B cell (primary cell): ENCODE measurements around the gene CBX2. TPM values are rescaled to one million over a fixed set of nuclear protein-coding genes. Genes with fewer than 3 reads are reported as not detected.

Experiments
- ATAC-seq: fragments of 200-7000 bp; cut with Tn5 transposase; one replicate; pipeline ENCODE4 v1.10.0; 2021; ENCODE audit warnings: low read depth, mild to moderate bottlenecking, moderate number of reproducible peaks, moderate library complexity
- CTCF ChIA-PET: fragments of 350-600 bp; sonication (Branson Sonifier 250); formaldehyde crosslinking; loops from one replicate; lab custom pipeline; 2021; ENCODE audit warnings: antibody characterized with exemption, inconsistent platforms; lab: Charles Lee
- POLR2A ChIA-PET: fragments of 350-600 bp; sonication (Branson Sonifier 250); formaldehyde crosslinking; loops from one replicate; lab custom pipeline; 2021; ENCODE audit warnings: antibody characterized with exemption; lab: Charles Lee
- DNase-seq: peaks from one replicate; pipeline ENCODE4 v3.0.0; 2013
- H2AFZ ChIP-seq: 2 replicates; pipeline ENCODE4 v1.6.1; 2012; ENCODE audit warnings: mild to moderate bottlenecking, low read depth, low read length; ENCODE audit not compliant: insufficient read depth, poor library complexity, severe bottlenecking
- H3K27ac ChIP-seq, 2 donors: 1 replicate in 1 of 2; 2 replicates in 1 of 2; pipeline ENCODE4 v1.5.1; 2012 to 2013; ENCODE audit warnings: low read length in 2 of 2, mild to moderate bottlenecking in 2 of 2, moderate library complexity in 1 of 2
- H3K27me3 ChIP-seq, 4 experiments: fragments of 200-600 bp in 1 of 4; sonication (generic) in 1 of 4; replicated peaks in 1 of 4; 1 replicate in 2 of 4; 2 replicates in 2 of 4; pipeline versions ENCODE4 v1.6.1 to v1.7.0; 2013 to 2016; ENCODE audit warnings: low read length in 3 of 4, mild to moderate bottlenecking in 2 of 4, mixed read lengths in 1 of 4, moderate library complexity in 1 of 4; ENCODE audit not compliant: insufficient read depth in 4 of 4, control insufficient read depth in 3 of 4; ENCODE audit errors: control extremely low read depth in 1 of 4
- H3K36me3 ChIP-seq, 2 experiments: replicated peaks in 1 of 2; 1 replicate in 1 of 2; 2 replicates in 1 of 2; pipeline versions ENCODE4 v1.6.1 to v1.7.1; 2013; ENCODE audit warnings: low read length in 1 of 2; ENCODE audit not compliant: insufficient read depth in 2 of 2, control insufficient read depth in 1 of 2; ENCODE audit errors: control extremely low read depth in 1 of 2, extremely low read depth in 1 of 2
- H3K4me1 ChIP-seq, 2 donors: fragments of 200-600 bp in 1 of 2; sonication (generic) in 1 of 2; 1 replicate in 1 of 2; 2 replicates in 1 of 2; pipeline versions ENCODE4 v1.5.1 to v1.6.1; 2013 to 2017; ENCODE audit warnings: low read length in 2 of 2; ENCODE audit not compliant: control insufficient read depth in 2 of 2, insufficient read depth in 2 of 2
- H3K4me2 ChIP-seq: replicated peaks from 2 replicates; pipeline ENCODE3; 2012; ENCODE audit warnings: mild to moderate bottlenecking, low read depth, low read length; ENCODE audit not compliant: poor library complexity, severe bottlenecking
- H3K4me3 ChIP-seq, 5 experiments: fragments of 200-600 bp in 1 of 5; sonication (generic) in 1 of 5; 1 replicate in 3 of 5; 2 replicates in 2 of 5; pipeline versions ENCODE4 v1.5.1 to v1.7.0; 2011 to 2016; ENCODE audit warnings: low read length in 4 of 5, mild to moderate bottlenecking in 4 of 5, low read depth in 2 of 5, control low read depth in 1 of 5, moderate library complexity in 1 of 5; ENCODE audit not compliant: insufficient read depth in 1 of 5; ENCODE audit errors: control extremely low read depth in 1 of 5, extremely low read depth in 1 of 5
- H3K79me2 ChIP-seq: fragments of 200-600 bp; sonication (generic); one replicate; pipeline ENCODE4 v1.6.0; 2016; ENCODE audit warnings: low read length; ENCODE audit not compliant: control insufficient read depth, insufficient read depth
- H3K9ac ChIP-seq: fragments of 200-600 bp; sonication (generic); 2 replicates; pipeline ENCODE4 v1.6.1; 2017; ENCODE audit warnings: mild to moderate bottlenecking, low read length, moderate library complexity
- H3K9me3 ChIP-seq, 3 donors: one replicate each; pipeline versions ENCODE4 v1.6.1 to v1.7.1; 2013; ENCODE audit warnings: low read length in 2 of 3; ENCODE audit not compliant: control insufficient read depth in 2 of 3, insufficient read depth in 1 of 3; ENCODE audit errors: control extremely low read depth in 1 of 3
- H4K20me1 ChIP-seq: 2 replicates; pipeline ENCODE4 v1.6.0; 2012; ENCODE audit warnings: mild to moderate bottlenecking, low read length; ENCODE audit not compliant: insufficient read depth, control insufficient read depth, poor library complexity, severe bottlenecking
- H3K27ac Mint-ChIP-seq: one replicate; pipeline ENCODE4 v1.8.0; 2021; ENCODE audit warnings: mixed read lengths
- H3K27me3 Mint-ChIP-seq: one replicate; pipeline ENCODE4 v1.8.0; 2021; ENCODE audit warnings: mixed read lengths
- H3K4me1 Mint-ChIP-seq: one replicate; pipeline ENCODE4 v1.8.0; 2021; ENCODE audit warnings: mixed read lengths
- H3K4me3 Mint-ChIP-seq: one replicate; pipeline ENCODE4 v1.8.0; 2021; ENCODE audit warnings: mixed read lengths
- H3K9me3 Mint-ChIP-seq: one replicate; pipeline ENCODE4 v1.8.0; 2022; ENCODE audit warnings: mixed read lengths; ENCODE audit not compliant: insufficient read depth
- EZH2 ChIP-seq: IDR thresholded peaks from 2 replicates; pipeline ENCODE4 v1.6.1; 2012; ENCODE audit warnings: borderline replicate concordance, low read depth, mild to moderate bottlenecking, moderate library complexity, low read length; ENCODE audit not compliant: insufficient read depth, poor library complexity, severe bottlenecking
- WGBS: methylation state at CpG from one replicate; pipeline ENCODE4 v1.1.5; 2013; ENCODE audit warnings: missing lambda C conversion rate; ENCODE audit not compliant: insufficient coverage; 5-methylcytosine and 5-hydroxymethylcytosine counted together
- intact Hi-C: fragments of 100-400 bp; cut with micrococcal nuclease; formaldehyde crosslinking; loops from one replicate; pipeline ENCODE4 v1.10.0; 2022
- polyA plus RNA-seq: library from polyadenylated mRNA; depleted of rRNA; stranded (reverse); fragments of >200 nt; gene quantifications from 2 replicates; pipeline ENCODE4 v1.2.3, GENCODE V29; 2012
- total RNA-seq, 2 donors: library from RNA; stranded (reverse); fragments of 120-200 nt in 1 of 2; gene quantifications; 1 replicate in 1 of 2; 2 replicates in 1 of 2; pipeline versions ENCODE4 v1.2.3 to v1.2.4, GENCODE V29; 2013 to 2022
- TF ChIP-seq, protein P1 (sequence below): fragments of 200-600 bp; IDR thresholded peaks from one replicate; pipeline ENCODE4 v1.8.0; 2022; ENCODE audit warnings: antibody characterized with exemption, mild to moderate bottlenecking

The CBX2 gene
- total and polyA plus RNA-seq, 2 donors (not counting 1 experiment from before 2014, with no cell fraction given), result 0.10 to 0.47 TPM

DNA sequence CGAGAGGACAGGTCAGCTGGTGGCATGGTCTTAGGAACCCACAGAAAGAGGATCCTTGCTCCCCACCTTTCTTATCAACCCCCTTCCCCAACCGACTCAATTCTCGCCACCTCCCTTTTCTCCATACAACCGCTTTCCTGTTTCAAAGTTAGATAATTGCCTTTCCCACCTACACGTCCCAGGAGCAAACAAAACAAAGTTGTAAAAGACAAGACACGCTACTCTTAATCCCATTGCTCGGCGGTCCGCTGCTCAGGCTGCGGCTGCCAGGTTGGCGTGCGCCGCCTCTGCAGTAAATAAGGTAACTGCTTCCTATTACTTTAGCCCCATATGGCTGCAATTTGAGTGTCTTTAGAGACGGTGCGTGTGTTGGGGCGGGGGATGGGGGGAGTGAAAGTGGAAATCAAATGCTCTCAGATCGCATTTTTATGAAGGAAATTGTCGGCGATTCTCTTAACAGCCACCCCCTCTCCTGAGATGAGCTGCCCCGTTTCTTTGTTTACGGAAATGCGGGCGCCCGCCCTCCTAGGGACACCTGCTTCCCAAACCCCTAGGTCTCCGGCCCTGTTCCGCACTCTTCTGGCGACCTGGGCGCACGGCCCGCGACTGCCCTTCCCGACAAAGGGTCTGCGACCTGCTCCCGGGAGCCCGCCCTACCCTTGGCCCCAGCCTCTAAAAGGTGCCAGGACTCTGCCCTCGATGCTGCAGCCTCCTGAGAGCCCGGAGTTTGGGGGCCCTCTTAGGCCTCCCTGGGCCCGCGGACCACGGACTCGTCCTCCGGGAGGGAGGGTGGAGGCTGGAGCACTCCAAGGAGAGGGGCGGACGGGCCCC, 22.6 kb downstream of the CBX2 start:
- CTCF ChIA-PET, result interaction anchor here (3.3 kb wide), 1 partner anchor 13 kb away, joined by 11 read pairs; no protein-coding TSS in a partner anchor
- intact Hi-C loops, result loop anchor here (1.0 kb wide), 1 partner anchor 14 kb away; no protein-coding TSS in a partner anchor

More for the DNA sequence above, 22.6 kb downstream of the CBX2 start:
- peaks cover 0 to 77% (median 61%) of the 10 kb centered on the region in 4 experiments for H3K27me3 ChIP-seq
- no peak for ATAC-seq
- Mint-ChIP-seq H3K4me1 (peaks cover 48% of the 10 kb centered on the region), H3K4me3 (peak overlapping the region; percentile 65), H3K27me3 (peaks cover 43% of the 10 kb centered on the region), H3K27ac (peak overlapping the region; percentile 88), H3K9me3 (peaks cover 3% of the 10 kb centered on the region)
- H3K9me3 ChIP-seq, result peaks cover 0 to 78% (median 31%) of the 10 kb centered on the region in 3 donors
- peak; percentile 66 for DNase-seq
- H3K4me3 ChIP-seq, result no peak overlapping the region
- no peaks in the 10 kb centered on the region for H3K79me2 ChIP-seq
- H3K4me1 ChIP-seq, result peaks cover 74 to 84% of the 10 kb centered on the region in 2 donors
- no peak overlapping the region for H3K9ac ChIP-seq
- H2AFZ ChIP-seq, result no peak overlapping the region
- whole genome bisulfite sequencing, result 6% methylated on average over 40 of the region's 44 CpGs
- peak; percentile 24 for TF ChIP-seq EZH2
- TF ChIP-seq, protein P1, sequence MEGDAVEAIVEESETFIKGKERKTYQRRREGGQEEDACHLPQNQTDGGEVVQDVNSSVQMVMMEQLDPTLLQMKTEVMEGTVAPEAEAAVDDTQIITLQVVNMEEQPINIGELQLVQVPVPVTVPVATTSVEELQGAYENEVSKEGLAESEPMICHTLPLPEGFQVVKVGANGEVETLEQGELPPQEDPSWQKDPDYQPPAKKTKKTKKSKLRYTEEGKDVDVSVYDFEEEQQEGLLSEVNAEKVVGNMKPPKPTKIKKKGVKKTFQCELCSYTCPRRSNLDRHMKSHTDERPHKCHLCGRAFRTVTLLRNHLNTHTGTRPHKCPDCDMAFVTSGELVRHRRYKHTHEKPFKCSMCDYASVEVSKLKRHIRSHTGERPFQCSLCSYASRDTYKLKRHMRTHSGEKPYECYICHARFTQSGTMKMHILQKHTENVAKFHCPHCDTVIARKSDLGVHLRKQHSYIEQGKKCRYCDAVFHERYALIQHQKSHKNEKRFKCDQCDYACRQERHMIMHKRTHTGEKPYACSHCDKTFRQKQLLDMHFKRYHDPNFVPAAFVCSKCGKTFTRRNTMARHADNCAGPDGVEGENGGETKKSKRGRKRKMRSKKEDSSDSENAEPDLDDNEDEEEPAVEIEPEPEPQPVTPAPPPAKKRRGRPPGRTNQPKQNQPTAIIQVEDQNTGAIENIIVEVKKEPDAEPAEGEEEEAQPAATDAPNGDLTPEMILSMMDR, result no peak
- POLR2A ChIA-PET, result interaction anchor here (0.6 to 1.5 kb wide), 6 partner anchors 11 to 40 kb away, joined by 3 to 5 read pairs (median 3); partner anchors contain the start of gene CBX4
- H3K27ac ChIP-seq, result no peak overlapping the region
- H3K4me2 ChIP-seq, result peak overlapping the region; percentile 36
- no peaks in the 10 kb centered on the region for H3K36me3 ChIP-seq
- H4K20me1 ChIP-seq, result peaks cover 46% of the 10 kb centered on the region
